Thyroid gland (tissue), 4 donors: ENCODE results near the gene PRPH. TPM values are rescaled to one million over a fixed set of nuclear protein-coding genes. Genes with fewer than 3 reads are reported as not detected.

Experiments
- DNase-seq, 2 donors: peaks; one replicate each; pipeline ENCODE4 v3.0.0-alpha.2; 2019
- H3K27ac ChIP-seq, 3 donors: fragments of 200-600 bp; sonication (generic); 1 replicate in 2 of 3; 2 replicates in 1 of 3; pipeline ENCODE4 v1.5.1; 2016 to 2019; ENCODE audit warnings: mild to moderate bottlenecking in 1 of 3, moderate library complexity in 1 of 3
- H3K27me3 ChIP-seq: fragments of 200-600 bp; sonication (generic); one replicate; pipeline ENCODE4 v1.5.1; 2019
- H3K36me3 ChIP-seq, 2 donors: fragments of 200-600 bp; sonication (generic); one replicate each; pipeline ENCODE4 v1.5.1; 2016 to 2019
- H3K4me1 ChIP-seq, 2 donors: fragments of 200-600 bp; sonication (generic); one replicate each; pipeline ENCODE4 v1.5.1; 2017 to 2019
- H3K4me3 ChIP-seq, 3 donors: fragments of 200-600 bp; sonication (generic); replicated peaks in 1 of 3; 1 replicate in 2 of 3; 2 replicates in 1 of 3; pipeline ENCODE4 v1.5.1; 2016; ENCODE audit warnings: mild to moderate bottlenecking in 1 of 3
- H3K9me3 ChIP-seq: fragments of 200-600 bp; sonication (generic); one replicate; pipeline ENCODE4 v1.5.1; 2017
- POLR2A ChIP-seq, 2 donors: fragments of 450-650 bp; IDR thresholded peaks; one replicate each; pipeline ENCODE4 v1.6.1; 2017; ENCODE audit warnings: antibody characterized with exemption in 2 of 2, mild to moderate bottlenecking in 2 of 2, moderate library complexity in 1 of 2
- WGBS, 2 donors: methylation state at CpG; one replicate each; pipeline ENCODE4 v1.1.5; 2017; 5-methylcytosine and 5-hydroxymethylcytosine counted together
- intact Hi-C: fragments of 100-400 bp; cut with DNase I; formaldehyde crosslinking; loops from one replicate; pipeline ENCODE4 v1.15.1; 2023
- total RNA-seq, 4 donors: library from RNA; depleted of rRNA; stranded (reverse); fragments of >200 nt; gene quantifications; one replicate each; pipeline ENCODE4 v1.2.3, GENCODE V29; 2016
- TF ChIP-seq, protein P1 (sequence below), 6 experiments: fragments of 200-600 bp in 3 of 6; fragments of 450-650 bp in 3 of 6; sonication (generic) in 3 of 6; IDR thresholded peaks; one replicate each; pipeline ENCODE4 v1.5.1; 2016 to 2019; ENCODE audit warnings: antibody characterized with exemption in 6 of 6, mild to moderate bottlenecking in 2 of 6, inconsistent platforms in 1 of 6, moderate library complexity in 1 of 6

Gene PRPH
- total RNA-seq, 4 donors from 2014 or later = 0.67 TPM; not detected in 3

DNA sequence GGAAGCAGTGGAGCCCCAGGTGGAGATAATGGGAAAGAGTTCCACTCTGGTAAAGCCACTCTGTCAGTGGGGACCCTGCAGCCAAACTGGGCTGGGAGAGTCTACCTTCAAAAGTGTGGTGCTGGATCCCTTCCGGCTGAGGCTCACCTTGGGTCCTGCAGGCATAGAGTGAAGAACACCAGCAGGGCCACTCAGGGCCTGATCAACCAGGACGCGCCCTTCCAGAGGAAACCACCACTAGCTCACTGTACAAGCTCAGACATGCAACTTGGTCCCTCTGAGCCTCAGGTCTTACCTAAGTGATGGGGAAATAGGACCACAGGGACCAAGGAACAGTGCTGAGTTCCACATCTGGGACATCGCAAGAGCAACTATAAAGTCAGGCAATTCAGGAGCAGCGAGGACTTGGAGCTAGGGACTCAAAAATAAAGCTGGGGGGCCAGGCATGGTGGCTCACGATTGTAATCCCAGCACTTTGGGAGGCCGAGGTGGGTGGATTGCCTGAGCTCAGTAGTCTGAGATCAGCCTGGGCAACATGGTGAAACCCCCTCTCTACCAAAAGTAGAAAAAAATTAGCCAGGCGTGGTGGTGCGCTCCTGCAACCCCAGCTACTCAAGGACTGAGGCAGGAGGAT, 5.9 kb upstream of the PRPH start:
- Histone ChIP-seq H3K9me3 (no peaks in the 10 kb centered on the region), H3K4me3 (no peak overlapping the region), H3K4me1 (no peaks in the 10 kb centered on the region), H3K27me3 (no peaks in the 10 kb centered on the region), H3K27ac (no peak overlapping the region), H3K36me3 (no peaks in the 10 kb centered on the region)
- TF ChIP-seq, protein P1, sequence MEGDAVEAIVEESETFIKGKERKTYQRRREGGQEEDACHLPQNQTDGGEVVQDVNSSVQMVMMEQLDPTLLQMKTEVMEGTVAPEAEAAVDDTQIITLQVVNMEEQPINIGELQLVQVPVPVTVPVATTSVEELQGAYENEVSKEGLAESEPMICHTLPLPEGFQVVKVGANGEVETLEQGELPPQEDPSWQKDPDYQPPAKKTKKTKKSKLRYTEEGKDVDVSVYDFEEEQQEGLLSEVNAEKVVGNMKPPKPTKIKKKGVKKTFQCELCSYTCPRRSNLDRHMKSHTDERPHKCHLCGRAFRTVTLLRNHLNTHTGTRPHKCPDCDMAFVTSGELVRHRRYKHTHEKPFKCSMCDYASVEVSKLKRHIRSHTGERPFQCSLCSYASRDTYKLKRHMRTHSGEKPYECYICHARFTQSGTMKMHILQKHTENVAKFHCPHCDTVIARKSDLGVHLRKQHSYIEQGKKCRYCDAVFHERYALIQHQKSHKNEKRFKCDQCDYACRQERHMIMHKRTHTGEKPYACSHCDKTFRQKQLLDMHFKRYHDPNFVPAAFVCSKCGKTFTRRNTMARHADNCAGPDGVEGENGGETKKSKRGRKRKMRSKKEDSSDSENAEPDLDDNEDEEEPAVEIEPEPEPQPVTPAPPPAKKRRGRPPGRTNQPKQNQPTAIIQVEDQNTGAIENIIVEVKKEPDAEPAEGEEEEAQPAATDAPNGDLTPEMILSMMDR (IDR thresholded peaks at IDR 0.05) = no peak
- no peak for TF ChIP-seq POLR2A (IDR thresholded peaks at IDR 0.05)
- WGBS, 2 donors = 75 to 86% methylated on average over 8 of the region's 9 CpGs
- intact Hi-C loops = no loop called here
- no peak for DNase-seq

DNA sequence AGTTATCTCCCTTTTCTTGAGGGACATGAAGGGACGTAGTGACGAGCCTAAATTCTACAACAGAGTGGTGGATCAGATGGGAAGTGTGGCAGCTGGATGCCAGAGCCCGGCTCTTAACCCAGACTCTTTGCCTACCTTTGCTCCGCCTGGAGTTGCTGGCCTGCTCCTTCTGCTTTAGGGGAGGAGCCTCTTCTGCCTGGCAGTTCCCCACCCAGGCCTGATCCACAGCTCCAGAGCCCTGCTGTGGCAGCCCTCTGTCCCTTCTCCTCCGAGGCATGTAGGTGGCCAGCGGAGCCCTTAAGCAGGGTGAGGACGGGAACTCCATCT, 2.3 kb upstream of the PRPH start:
- TF ChIP-seq, protein P1 (IDR thresholded peaks at IDR 0.05) = no peak
- TF ChIP-seq POLR2A (IDR thresholded peaks at IDR 0.05) = no peak
- no peak overlapping the region for H3K27ac ChIP-seq
- no peak overlapping the region for H3K4me3 ChIP-seq
- peaks cover 6% of the 10 kb centered on the region for H3K27me3 ChIP-seq
- intact Hi-C loops = loop anchor here (5.0 kb wide), 1 partner anchor 40 kb away; no protein-coding TSS in a partner anchor
- H3K9me3 ChIP-seq = no peaks in the 10 kb centered on the region
- no peaks in the 10 kb centered on the region for H3K36me3 ChIP-seq
- H3K4me1 ChIP-seq = peaks cover 18 to 22% of the 10 kb centered on the region in 2 donors
- WGBS, 2 donors = 72 to 75% methylated on average over 6 to 7 of the region's 7 CpGs
- DNase-seq = no peak

DNA sequence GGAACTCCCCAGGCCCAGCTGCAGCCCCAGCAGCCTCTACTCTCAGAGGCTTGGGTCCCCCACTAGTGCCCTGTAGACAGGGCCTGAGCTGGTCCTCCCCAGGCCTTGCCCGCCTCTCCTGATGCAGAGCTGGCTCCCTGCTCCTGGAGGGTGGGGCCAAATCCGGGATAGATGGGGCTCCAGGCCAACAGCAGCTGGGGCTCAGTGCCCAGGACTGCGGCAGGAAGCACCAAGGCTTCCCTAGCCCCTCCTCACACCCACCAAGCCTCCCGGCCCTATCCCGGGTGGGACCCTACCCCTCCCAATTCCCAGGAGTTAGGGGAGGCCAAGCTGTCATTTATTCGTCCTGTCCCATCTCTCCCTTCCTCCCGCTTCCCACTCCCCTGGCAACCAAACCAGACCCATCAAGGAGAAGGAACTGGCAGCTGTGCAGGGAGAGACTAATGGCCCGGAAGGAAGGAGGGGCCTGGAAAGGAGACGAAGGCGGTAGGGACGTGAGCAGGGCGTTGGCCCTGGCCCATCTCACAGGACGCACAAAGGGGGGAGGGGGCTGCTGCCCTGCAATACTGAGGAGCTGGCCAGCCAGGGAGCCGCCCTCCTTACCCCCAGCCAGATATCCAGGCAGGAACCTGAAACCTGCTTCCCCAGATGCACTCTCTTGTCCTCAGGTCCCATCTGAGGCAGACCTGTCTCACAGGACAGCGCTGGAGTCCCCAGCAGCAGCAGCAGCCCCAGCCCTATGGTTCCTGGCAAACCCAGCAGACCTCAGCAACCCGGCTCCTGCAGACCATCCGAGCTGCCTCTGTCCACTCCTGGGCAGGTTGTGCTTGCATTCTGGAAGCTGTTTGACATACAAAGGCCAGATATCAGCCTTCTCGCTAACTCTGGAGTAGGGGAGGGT, 1.6 kb upstream of the PRPH start:
- DNase-seq = no peak
- WGBS, 2 donors = 40 to 61% methylated on average over 14 to 15 of the region's 18 CpGs
- H3K27ac ChIP-seq = no peak overlapping the region
- H3K4me3 ChIP-seq = no peak overlapping the region
- TF ChIP-seq, protein P1 (IDR thresholded peaks at IDR 0.05) = no peak
- TF ChIP-seq POLR2A (IDR thresholded peaks at IDR 0.05) = no peak
- peaks cover 12% of the 10 kb centered on the region for H3K27me3 ChIP-seq
- no peaks in the 10 kb centered on the region for H3K9me3 ChIP-seq
- peaks cover 18 to 22% of the 10 kb centered on the region in 2 donors for H3K4me1 ChIP-seq
- H3K36me3 ChIP-seq = no peaks in the 10 kb centered on the region
- intact Hi-C loops = loop anchor here (5.0 kb wide), 1 partner anchor 39 kb away; no protein-coding TSS in a partner anchor

DNA sequence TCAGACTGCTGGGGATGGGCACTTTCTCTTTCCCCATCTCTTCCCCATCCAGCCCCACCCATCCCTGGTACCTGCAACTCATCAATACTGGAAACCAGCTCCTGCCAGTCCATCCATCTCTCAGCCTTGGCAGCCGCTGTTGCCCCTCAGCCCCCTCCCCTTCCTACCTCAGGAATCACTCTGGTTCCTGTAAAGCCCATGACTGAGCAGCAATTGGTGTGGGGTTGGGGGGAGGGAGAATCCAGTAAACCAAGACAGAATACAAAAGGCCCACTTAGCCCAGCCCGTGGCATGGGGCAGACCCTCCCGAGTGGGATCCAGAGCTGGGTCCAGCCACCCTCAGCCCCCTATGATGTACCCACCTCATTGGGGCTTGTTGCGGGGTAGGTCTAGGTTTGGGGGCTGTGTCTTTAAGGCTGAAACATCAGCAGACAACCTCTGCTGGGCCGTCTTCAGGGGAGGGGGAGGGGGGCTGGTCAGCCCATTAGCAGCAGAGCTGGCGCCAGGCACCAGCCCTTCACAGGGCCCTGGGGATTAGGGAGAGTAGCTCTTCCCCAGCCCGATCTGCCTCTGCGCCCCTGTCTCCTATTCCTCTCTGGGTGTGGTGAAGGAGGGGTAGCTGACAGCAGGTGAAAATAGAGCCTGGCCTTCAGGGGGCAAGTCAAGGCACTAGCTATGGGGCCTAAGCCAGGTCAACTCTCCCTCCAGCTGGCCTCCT, 702 bp upstream of the PRPH start:
- intact Hi-C loops = loop anchor here (5.0 kb wide), 1 partner anchor 38 kb away; no protein-coding TSS in a partner anchor
- no peak for DNase-seq
- Histone ChIP-seq H3K27ac (no peak overlapping the region), H3K36me3 (no peaks in the 10 kb centered on the region), H3K27me3 (peaks cover 16% of the 10 kb centered on the region), H3K9me3 (no peaks in the 10 kb centered on the region), H3K4me3 (no peak overlapping the region), H3K4me1 (peaks cover 18 to 22% of the 10 kb centered on the region in 2 donors)
- TF ChIP-seq POLR2A (IDR thresholded peaks at IDR 0.05) = no peak
- TF ChIP-seq, protein P1 (IDR thresholded peaks at IDR 0.05) = no peak
- 88 to 92% methylated on average over 7 to 8 of the region's 8 CpGs for WGBS, 2 donors
